ENCODE results near the gene MAML3.
"Not testable (repeated sequence)": the region's sequence is repeated elsewhere in the genome, so short reads cannot be mapped to it uniquely, and the experiment has no call there.

Gene MAML3

GRCh38 chr4:139954512-139954911 is 199.5 kb downstream of the MAML3 start:
- DNase-seq, result no peak

GRCh38 chr4:139951021-139951420 is 203.0 kb downstream of the MAML3 start:
- no peak for DNase-seq

- no peak for DNase-seq
Measured at GRCh38 chr4:139950568-139950967, 203.4 kb downstream of the MAML3 start.

- not testable (repeated sequence) for DNase-seq
Measured at GRCh38 chr4:139944916-139945315, 209.1 kb downstream of the MAML3 start.

GRCh38 chr4:139943277-139943676 is 210.7 kb downstream of the MAML3 start:
- no peak for DNase-seq

- DNase-seq, result no peak
Measured at GRCh38 chr4:139942241-139942640, 211.7 kb downstream of the MAML3 start.

- DNase-seq, result no peak
Measured at GRCh38 chr4:139940600-139940999, 213.4 kb downstream of the MAML3 start.

GRCh38 chr4:139938414-139938813 is 215.6 kb downstream of the MAML3 start:
- DNase-seq, result no peak

GRCh38 chr4:139935911-139936310 is 218.1 kb downstream of the MAML3 start:
- DNase-seq, result no peak

- DNase-seq, result no peak
Measured at GRCh38 chr4:139934708-139935195, 219.2 kb downstream of the MAML3 start.

GRCh38 chr4:139934057-139934707 is 219.8 kb downstream of the MAML3 start:
- DNase-seq, result no peak

GRCh38 chr4:139933541-139933940 is 220.4 kb downstream of the MAML3 start:
- no peak for DNase-seq

- DNase-seq, result no peak
Measured at GRCh38 chr4:139933104-139933503, 220.9 kb downstream of the MAML3 start.

GRCh38 chr4:139924782-139925181 is 229.2 kb downstream of the MAML3 start:
- no peak for DNase-seq

- no peak for DNase-seq
Measured at GRCh38 chr4:139922406-139923024, 231.5 kb downstream of the MAML3 start.

GRCh38 chr4:139921429-139922184 is 232.4 kb downstream of the MAML3 start:
- DNase-seq, result no peak

GRCh38 chr4:139920486-139921002 is 233.4 kb downstream of the MAML3 start:
- DNase-seq, result no peak

GRCh38 chr4:139919521-139919920 is 234.5 kb downstream of the MAML3 start:
- DNase-seq, result no peak

GRCh38 chr4:139919004-139919403 is 235.0 kb downstream of the MAML3 start:
- no peak for DNase-seq

- DNase-seq, result no peak
Measured at GRCh38 chr4:139918591-139918990, 235.4 kb downstream of the MAML3 start.

- no peak for DNase-seq
Measured at GRCh38 chr4:139917896-139918295, 236.1 kb downstream of the MAML3 start.

- DNase-seq, result no peak
Measured at GRCh38 chr4:139916041-139916440, 237.9 kb downstream of the MAML3 start.

- DNase-seq, result no peak
Measured at GRCh38 chr4:139915037-139915436, 238.9 kb downstream of the MAML3 start.
